NCI-H1694 (cell line): ENCODE measurements around the gene VSIG2.

Experiments
- DNase-seq: peaks from one replicate; lab custom pipeline; 2025; lab: John Stamatoyannopoulos, UW

VSIG2 gene

DNA sequence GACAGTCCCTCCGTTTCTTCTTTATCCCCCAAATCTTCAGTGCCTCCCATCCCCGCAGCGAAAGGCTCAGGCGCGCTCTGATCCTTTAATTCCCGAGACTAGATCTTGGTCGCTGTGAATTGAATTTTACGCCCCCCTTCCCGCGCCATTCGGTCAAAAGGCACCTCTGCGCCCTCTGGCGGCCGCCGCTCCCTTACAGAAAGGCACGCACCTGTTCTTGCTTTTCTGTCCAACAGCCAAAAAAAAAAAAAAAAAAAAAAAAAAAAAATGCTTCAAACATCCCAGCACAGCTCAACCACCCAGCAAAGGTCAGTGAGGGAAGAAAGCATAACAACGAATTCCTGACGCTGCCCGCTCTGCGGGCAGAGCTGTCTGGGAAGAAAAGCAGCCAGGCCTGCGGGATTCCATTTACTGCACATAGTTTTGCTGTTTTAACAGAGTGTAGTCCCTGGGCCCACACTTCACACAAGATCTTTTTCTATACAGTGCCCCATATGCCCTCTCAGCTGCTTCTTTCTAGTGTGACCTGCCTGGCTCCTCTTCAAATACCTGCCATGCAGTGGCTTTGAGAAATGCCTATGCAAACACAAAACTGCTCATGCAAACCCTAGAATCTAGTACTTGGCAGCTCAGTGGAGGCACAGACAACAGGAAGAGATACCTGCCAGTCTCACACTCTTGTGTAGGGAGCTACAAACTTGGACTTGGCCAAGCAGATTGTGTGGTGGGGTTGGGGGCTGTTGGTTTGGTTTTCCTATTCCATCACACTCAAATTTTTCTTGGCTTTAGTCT lies 11.3 kb upstream of the VSIG2 start:
- peak; percentile 32 for DNase-seq

DNA sequence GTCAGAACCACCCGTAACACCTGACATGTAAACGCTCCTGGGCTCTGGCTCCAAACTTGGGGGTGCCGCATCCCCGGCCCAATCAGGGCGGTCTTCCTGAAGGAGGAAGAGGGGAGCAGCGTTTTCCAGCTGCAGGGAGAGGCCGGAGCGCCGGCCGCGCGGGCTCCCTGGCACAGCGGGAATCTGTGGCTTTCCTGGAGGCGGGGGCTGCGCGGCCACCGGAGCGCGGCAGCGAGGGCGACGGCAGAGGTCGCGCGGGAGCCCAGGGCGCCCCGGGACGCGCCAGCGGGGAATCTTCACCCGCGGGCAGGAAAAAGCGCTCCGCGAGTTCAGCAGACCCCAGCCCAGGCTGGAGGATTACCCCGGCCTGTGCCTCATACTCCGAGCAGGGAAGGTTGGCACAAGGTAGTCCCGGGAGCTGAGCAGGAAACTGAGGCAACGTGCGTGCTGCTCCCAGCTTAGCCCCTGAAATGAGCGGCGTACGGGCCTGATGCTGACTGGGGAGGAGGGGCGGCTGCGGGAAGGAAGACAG lies 10.6 kb upstream of the VSIG2 start:
- DNase-seq, result no peak

DNA sequence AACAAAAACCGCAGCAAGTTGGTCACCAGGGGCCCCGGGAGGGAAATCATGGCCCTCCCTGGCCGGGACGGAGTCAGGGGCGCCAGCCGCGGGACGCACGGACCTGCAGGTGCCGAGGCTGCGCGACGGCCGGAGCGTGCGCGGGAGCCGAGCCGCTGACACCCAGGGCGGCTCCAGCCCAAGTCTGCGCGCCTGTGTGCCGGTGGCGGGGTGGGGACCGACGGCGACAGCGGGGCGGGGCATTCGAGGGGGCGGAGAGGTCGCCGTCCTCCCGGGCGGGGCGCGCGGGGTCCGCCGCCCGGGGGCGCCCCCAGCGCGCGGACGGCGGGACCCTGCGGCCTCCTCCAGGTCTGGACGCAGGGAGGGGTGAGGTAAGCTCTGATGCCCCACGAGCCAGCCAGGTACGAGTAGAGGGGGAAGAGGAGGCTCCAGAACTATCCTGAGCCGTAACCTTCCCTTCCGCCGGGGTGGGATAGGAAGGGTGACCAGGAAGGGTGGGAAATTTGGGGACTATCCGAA lies 10.1 kb upstream of the VSIG2 start, which contains the start of gene ESAM:
Gene ESAM, minus strand, starts transcription at position 186 of the 519 bp plus-strand sequence. Its CDS starts 136 bp downstream, at position 50.
- no peak for DNase-seq

DNA sequence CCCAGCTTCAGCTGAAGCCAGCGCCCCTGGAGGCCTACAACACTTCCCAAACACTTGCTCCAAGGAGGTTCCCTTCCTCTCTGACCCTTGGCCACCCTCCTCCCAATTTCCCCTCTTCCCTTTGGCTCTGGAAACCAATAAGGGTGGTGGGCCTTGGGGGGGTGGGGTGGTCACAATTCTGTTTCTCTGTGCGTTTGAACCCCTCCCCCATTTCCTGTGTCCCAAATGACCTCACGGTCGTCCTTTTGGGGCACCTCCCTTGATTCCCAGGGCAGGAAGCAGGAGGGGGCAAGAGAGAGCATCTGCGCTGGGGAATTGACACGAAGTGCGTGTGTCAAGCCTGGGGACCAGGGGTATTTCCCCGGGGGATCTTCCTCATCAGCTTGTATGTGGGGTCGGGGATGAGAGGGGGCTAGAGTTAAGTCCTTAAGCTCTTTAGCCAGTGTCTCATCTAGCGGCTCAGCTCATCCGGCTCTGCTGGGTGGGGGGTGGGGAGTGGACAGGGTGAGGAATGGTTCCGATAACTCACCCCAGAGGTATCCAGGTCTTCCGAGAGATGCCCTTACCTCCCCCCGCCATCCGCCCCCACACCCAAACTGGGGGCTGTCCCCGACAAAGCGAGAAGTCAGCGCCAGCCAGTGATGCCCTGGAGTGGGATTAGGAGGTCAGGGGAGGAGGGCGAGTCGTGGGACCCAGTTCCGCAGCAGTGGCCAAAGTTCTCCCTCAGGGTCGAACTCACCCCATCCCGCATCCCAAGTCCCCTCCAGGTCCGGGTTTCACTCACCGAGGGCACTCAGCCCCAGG lies 9.4 kb upstream of the VSIG2 start:
- DNase-seq, result no peak

DNA sequence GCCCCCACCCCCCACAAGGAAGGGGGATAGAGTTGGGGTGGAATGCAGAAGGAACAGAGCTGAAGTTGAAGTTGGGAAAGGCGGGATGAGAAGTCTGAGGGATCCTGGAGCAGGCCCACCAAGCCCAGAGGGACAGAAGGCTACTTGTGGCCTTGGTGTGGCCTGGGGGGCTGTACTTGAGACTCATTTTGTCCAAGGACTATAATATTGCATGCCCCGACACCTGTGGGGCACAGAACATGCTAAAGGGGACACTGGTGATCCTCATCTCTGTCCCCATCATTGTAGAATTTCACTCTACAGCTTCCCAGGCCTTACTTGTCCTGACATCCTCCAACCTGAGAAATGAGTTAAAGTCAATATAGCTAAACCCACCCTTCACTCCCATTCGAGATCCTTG lies 8.8 kb upstream of the VSIG2 start:
- no peak for DNase-seq

DNA sequence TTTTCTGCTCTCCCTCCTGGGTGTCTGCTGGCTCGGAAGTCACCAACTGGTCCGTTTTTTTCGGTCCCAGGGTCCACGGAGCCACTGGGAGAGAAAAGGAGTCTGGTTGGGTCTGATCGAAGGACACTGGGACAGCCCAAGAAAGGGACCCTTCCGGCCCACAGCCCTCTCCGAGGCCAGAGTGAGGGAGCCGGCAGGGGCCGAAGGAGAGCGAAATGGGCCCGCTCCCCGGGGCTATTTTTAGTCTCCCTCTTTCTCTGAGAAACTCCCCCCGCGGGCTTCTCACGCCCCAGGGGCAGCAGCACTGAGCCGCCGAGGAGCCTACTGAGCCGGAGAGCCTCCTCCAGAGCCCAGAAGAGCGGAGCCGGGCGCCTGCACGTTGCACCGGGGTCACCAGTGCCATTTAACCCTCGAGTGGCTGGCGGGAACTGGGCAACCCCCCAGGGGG lies 8.2 kb upstream of the VSIG2 start:
- DNase-seq, result no peak

DNA sequence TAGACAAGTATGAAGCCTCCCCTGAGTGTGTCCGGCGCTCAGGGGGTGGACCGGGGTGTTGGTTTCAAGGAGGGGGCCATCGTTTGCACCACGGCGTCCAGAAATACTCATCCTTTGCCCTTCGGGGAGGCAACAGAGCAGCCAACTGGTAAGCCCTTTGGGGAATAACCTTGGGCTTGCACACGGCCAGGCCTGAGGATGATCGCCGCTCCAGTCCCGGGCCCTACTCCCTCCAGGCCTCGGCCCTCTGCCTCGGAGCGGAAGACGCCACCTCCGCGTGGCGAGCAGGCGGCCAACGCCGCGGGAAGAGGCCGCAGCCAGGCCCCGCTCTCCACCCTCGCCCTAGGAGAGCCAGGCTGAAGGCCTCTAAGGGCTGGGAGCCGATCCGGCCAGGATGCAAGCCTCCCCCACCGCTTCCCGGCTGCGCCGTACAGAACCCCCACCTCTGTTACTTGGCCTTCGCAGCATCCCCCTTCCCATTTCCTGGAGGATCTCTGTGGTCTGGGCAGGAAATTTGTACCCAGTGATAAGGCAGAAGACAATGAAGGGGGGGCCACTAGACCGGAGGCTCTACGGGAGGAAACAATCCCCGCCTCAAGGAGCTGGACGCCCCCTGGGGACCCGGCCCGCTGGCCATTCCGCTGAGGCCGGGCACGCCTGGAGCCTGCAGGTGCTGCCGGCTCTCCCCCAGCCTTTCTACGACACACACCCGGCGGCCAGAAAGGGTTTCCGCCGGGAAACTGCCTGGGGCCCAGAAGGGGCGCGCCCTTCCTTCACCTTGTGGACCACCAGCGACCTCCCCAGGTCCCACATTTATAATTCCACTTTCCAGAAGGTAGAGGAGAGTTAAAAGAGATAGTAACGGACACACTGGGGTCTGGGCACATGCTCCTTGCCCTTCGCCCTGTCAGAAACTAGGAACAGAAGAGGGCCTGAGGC lies 7.5 kb upstream of the VSIG2 start:
- DNase-seq, result no peak

DNA sequence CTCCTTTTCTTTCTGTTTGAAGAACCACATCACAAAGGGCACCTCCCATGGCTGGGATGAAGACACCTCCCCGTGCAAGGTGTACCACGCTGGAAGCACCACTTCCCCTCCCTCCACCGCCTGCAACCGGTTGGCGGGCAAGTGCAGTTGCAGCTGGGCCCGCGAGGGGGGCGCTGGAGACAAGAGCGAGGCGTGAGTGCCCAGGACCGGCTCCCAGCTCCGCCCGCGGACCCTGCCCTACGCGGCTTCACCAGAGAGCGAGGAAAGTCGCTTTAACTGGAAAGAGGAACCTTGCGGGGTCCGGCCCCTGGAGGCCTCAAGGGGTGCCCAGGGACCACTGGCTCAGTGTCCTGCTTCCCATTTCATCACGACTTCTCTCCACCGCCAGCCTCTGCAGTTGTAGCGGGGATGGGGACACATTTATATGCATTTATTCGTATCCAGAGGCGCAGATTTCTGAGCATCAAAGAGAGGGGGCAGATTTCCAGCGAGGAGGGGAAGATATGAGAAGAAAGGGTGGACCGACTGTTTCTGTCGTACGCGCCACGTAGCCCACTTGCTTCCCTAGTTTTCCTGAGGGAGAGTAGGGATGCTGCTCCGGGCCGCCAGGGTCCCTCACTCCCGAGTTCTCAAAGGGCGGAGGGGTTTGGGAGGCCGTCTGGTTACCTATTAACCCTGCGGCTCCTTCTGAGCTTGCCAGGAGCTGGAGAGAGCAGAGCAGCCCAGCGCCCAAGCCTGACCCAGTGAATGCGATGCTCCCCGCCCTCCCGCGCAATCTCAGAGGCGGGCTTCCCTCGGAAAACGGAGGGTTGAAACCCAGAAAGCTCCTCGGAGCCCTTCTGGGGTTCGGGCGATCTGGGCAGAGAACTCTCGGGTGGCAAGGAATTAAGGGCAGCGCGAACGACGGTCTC lies 6.6 kb upstream of the VSIG2 start:
- DNase-seq, result no peak

DNA sequence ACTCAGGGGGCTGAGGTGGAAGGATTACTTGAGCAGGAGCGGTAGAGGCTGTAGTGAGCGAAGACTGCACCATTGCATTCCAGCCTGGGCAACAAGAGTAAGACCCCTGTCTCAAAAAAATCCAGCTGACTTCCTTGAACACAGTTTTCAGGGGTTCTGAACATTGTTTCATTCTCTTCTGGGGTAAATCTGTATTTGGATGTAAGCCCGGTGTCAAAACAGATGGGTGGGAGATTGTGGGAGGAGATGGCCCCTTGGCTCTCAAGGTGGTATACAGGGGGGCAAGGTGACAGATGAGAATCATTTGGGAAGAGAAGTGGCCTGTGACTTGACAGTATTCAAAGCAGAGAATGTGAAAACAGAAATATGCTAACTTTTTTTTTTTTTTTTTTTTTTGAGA lies 5.3 kb upstream of the VSIG2 start:
- no peak for DNase-seq

DNA sequence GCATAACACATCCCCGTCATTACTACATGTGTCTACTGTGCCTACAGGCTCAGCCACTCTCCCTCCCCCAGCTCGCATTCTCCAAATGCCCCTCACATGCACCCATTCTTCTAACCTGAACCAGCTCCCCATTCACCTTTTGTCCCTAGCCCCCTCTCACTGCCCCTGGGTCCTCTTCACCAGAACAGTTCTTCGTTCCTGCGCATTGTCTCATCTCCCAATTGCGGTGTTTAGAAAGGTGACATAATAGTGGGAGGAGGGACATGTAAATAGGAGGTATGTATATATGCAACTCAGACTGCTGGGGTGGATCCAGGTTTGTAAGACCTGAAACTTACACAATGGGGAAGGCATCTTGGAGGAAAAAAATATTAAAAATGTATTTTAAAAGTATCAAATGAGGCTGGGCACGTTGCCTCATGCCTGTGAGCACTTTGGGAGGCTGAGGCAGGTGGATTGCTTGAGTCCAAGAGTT lies 4.7 kb upstream of the VSIG2 start:
- no peak for DNase-seq

DNA sequence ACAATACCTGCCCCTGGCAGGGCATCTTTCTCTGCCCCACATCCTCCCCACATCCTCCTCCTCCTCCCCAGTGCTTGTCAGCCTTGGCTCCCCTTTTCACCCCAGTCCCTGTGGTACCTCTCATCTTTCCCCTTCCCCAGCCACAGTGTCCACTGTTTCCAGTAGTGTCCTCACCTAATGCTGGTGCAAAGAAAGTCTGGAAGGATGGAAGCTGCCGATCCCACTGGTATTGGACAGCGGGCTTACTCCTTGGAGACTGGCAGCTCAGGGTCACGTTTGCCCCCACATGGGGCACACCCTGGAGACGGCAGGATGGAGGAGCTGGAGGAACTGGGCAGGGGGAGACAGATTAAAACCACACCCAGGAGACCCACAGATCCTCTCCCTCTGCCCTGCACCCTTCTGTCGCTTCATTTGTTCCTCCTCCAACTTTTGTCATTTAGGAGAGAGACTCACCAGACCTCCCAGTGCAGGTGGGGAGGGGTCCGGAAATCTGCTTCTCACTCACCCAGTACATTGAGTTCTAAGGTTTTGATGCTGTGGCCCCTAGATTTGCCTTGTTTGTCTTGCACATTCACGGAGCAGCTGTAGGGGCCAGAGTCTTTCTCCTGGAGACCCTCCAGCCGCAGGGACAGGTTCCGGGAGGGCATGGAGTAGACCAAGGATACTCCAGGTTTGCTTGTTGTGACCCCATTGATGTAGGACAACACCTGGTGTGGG lies 4.1 kb upstream of the VSIG2 start:
- no peak for DNase-seq

DNA sequence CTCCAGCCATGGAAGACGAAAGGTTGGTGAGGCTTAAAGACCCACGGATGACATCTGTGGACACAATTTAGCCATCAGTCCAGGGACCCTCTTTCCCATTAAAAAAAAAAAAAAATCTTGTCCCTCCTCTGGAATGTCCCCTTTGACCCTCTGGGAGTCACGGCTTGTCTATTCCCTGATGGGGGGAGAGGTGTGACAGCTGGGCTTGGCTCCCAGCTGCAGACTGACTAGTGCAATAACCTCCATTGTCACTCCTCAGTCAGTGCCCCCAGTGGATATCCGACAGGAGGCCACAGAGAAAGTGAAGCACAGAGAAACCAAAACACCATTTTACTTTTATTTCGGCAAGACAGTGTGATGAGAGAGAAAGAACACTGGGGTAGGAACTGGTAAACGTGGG lies 2.7 kb upstream of the VSIG2 start:
- no peak for DNase-seq

DNA sequence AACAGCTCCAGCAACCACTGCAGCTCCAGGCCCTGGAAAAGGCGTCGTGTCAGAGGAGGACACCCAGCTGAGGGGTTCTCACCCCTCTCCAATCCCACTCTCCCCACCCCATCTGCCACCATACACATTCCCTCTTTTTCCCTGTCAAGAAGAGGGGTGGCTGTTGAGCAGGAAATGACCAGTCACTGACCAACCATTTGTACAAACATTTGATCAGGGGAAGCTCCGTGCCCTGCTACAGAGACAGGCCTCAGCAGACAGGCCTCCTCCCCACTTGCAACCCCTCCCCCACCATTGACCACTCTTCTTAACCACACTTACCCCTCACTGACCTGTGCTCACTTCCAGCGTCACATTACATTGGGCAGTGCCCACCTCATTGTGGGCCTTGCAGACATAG lies 2.3 kb upstream of the VSIG2 start:
- DNase-seq, result no peak

DNA sequence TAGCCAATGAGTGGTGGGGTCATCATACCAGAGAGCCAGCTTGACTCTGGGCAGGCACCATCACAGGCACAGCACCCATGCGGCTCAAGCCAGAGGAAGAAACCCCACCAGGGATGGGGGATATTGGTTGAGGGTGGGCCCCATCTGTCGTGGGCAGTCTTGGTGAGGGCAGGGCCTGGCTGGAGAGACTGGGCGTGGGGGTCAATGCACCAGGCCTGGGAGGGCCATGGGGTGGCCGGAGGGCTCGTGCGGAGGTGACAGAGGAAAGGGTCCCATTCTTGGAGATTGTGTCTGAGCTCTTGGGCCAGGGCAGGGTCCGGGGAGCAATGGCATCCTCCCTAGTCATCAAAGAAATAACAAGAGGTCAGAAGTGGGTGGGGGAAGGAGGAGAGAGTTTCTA lies 1.6 kb upstream of the VSIG2 start:
- no peak for DNase-seq

DNA sequence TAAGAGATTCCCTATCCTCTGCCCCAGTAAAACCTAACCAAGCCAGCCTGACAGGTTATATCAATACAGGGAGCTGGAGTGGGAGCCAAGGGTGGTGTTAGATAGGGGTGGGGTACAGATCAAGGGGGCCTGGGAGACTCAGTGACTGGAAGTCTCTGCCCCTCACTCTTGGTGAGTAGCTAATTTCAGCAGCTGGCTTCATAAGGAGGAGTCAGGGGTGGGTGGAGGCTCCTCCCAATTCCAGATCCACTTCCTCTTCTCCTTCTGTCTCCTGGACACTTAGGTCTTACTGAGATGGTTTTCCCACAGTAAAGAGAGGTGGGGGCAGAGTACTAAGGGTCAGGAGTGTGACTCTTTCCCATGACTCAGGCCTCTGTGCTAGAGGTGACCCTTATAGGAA lies 1.1 kb upstream of the VSIG2 start:
- no peak for DNase-seq

DNA sequence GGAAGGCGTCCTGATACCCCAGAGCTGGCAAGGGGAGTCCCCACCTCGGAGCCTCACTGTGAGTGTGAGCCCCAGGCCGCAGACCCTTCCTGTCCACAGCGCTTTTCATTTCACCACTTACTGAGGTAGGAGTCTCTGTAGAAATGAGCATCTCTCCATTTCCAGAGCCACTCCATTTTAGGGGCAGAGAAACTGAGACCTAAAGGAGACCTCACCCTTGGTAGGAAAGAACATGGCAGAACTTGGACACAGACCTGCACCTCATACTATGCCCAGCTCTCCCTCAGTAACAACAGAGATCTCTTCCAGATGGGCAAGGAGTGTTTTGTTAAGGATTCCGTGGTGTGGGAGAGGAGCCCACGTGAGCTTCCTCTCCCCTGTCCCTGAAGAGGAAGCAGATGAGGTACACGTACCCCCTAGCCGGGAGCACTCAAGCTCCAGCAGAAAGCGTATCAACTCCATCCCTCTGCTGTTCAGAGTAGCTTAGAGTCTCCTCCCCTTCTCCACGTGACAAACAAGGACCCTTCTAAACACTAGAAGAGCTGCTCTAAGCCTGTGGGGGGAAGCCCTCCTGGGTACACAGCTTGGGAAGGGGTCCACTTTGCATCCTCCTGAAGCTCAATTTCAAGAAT lies 532 bp upstream of the VSIG2 start:
- no peak for DNase-seq

DNA sequence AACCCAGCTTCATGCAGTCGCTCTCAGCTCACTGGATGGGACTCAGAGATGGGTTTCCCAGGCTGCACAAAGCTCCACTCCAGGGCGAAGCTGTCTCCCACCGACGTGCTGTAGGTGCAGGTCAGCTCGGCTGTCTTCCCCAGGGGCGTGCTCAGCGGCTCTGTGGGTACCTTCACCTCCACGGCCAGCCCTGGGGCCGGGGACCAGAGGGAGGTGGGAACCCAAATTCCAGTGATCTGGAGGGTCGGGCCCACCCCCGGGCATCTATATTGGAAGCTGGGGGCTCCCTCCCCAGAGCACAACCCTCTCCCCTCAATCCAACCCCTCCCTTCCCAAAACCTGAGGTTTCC lies 689 bp downstream of the VSIG2 start:
- no peak for DNase-seq

DNA sequence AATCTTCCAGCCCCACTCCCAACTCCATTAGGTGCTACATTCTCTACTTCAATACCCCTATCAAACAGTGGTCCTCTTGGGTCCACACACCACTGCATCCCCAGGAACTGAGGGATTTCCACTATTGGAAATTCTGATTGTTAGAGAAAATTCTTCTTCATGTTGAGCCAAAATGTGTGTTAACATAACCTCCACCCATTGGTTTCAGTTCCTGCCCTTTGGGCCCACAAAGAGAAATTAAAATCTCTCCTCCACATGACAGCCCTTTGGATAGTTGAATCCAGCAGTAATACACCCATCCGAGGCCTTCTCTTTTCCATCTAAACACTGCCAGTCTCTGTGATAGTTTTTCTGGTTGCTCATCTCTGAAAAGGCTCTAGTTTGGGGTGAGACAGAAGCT lies 2.1 kb downstream of the VSIG2 start:
- no peak for DNase-seq
